Liver (tissue), 9 donors: ENCODE measurements around the gene EMX1. TPM values are rescaled to one million over a fixed set of nuclear protein-coding genes. Genes with fewer than 3 reads are reported as not detected.

Experiments
- DNase-seq: peaks from one replicate; pipeline ENCODE4 v3.0.0-alpha.2; 2017; ENCODE audit warnings: low spot score
- H3K27ac ChIP-seq, 2 donors: one replicate each; pipeline ENCODE4 v1.7.0; 2013; ENCODE audit warnings: inconsistent platforms in 2 of 2, low read length in 2 of 2, control low read depth in 1 of 2, low read depth in 1 of 2, mild to moderate bottlenecking in 1 of 2
- H3K27me3 ChIP-seq, 4 donors: one replicate each; pipeline versions ENCODE4 v1.6.1 to v1.7.0; 2013; ENCODE audit warnings: low read length in 3 of 4, inconsistent platforms in 1 of 4, mild to moderate bottlenecking in 1 of 4, moderate library complexity in 1 of 4; ENCODE audit not compliant: control insufficient read depth in 4 of 4, insufficient read depth in 4 of 4
- H3K36me3 ChIP-seq, 4 donors: one replicate each; pipeline versions ENCODE4 v1.6.1 to v1.7.0; 2013; ENCODE audit warnings: low read length in 3 of 4, mild to moderate bottlenecking in 3 of 4, low read depth in 1 of 4, moderate library complexity in 1 of 4; ENCODE audit not compliant: control insufficient read depth in 4 of 4, insufficient read depth in 3 of 4
- H3K4me1 ChIP-seq, 4 donors: one replicate each; pipeline versions ENCODE4 v1.6.1 to v1.7.0; 2013; ENCODE audit warnings: low read length in 3 of 4, mild to moderate bottlenecking in 3 of 4, moderate library complexity in 1 of 4; ENCODE audit not compliant: control insufficient read depth in 4 of 4, insufficient read depth in 4 of 4
- H3K4me3 ChIP-seq, 3 donors: one replicate each; pipeline versions ENCODE4 v1.6.1 to v1.7.0; 2013; ENCODE audit warnings: low read length in 3 of 3, control low read depth in 1 of 3, low read depth in 1 of 3, mild to moderate bottlenecking in 1 of 3
- H3K9ac ChIP-seq, 2 donors: one replicate each; pipeline ENCODE4 v1.7.0; 2013; ENCODE audit warnings: low read length in 2 of 2, mild to moderate bottlenecking in 2 of 2, moderate library complexity in 2 of 2, control low read depth in 1 of 2, low read depth in 1 of 2
- H3K9me3 ChIP-seq, 4 donors: one replicate each; pipeline versions ENCODE4 v1.6.1 to v1.7.0; 2013; ENCODE audit warnings: low read length in 3 of 4; ENCODE audit not compliant: control insufficient read depth in 4 of 4
- CTCF ChIP-seq: fragments of 150-350 bp; IDR thresholded peaks from 2 replicates; pipeline ENCODE4 v1.5.1; 2017; ENCODE audit warnings: improper control_type of control experiment, low read depth, low read length; ENCODE audit not compliant: missing input control
- EGR1 ChIP-seq, 2 donors: IDR thresholded peaks; 2 replicates each; pipeline ENCODE4 v1.6.1; 2016 to 2018; ENCODE audit warnings: antibody characterized with exemption in 2 of 2, low read depth in 2 of 2
- FOXA2 ChIP-seq: IDR thresholded peaks from 2 replicates; pipeline ENCODE4 v1.6.1; 2016; ENCODE audit warnings: antibody characterized with exemption
- HNF4A ChIP-seq, 2 donors: conservative IDR thresholded peaks; 2 replicates each; pipeline ENCODE4 v1.6.1; 2016; ENCODE audit warnings: antibody characterized with exemption in 2 of 2, mild to moderate bottlenecking in 2 of 2
- JUND ChIP-seq, 2 donors: IDR thresholded peaks; 2 replicates each; pipeline ENCODE4 v1.6.1; 2016; ENCODE audit warnings: antibody characterized with exemption in 2 of 2
- MAX ChIP-seq: IDR thresholded peaks from 2 replicates; pipeline ENCODE4 v1.6.1; 2016; ENCODE audit warnings: antibody characterized with exemption
- NR2F2 ChIP-seq: IDR thresholded peaks from 2 replicates; pipeline ENCODE4 v1.6.1; 2016; ENCODE audit warnings: antibody characterized with exemption
- RAD21 ChIP-seq, 2 donors: IDR thresholded peaks; 2 replicates each; pipeline ENCODE4 v1.6.1; 2016; ENCODE audit warnings: antibody characterized with exemption in 2 of 2, mild to moderate bottlenecking in 2 of 2
- REST ChIP-seq: IDR thresholded peaks from 2 replicates; pipeline ENCODE4 v1.6.1; 2016; ENCODE audit warnings: antibody characterized with exemption, mild to moderate bottlenecking
- YY1 ChIP-seq: IDR thresholded peaks from 2 replicates; pipeline ENCODE4 v1.6.1; 2016; ENCODE audit warnings: antibody characterized with exemption, mild to moderate bottlenecking
- WGBS: extraction: QIAGEN DNeasy Blood & Tissue Kit; methylation state at CpG from one replicate; pipeline ENCODE4 v1.1.7; 2013; 5-methylcytosine and 5-hydroxymethylcytosine counted together
- polyA plus RNA-seq, 2 donors: library from polyadenylated mRNA; stranded (reverse) in 1 of 2; unstranded in 1 of 2; fragments of 200-250 nt in 1 of 2; fragments of >200 nt in 1 of 2; fragmentation: Nextera tagmentation in 1 of 2; extraction: Ambion mirVana in 1 of 2; gene quantifications; one replicate each; pipeline versions ENCODE4 v1.2.1 to v1.2.3, GENCODE V29; 2013 to 2015
- total RNA-seq, 2 donors: library from RNA; depleted of rRNA; stranded (reverse); fragments of >200 nt; gene quantifications; one replicate each; pipeline ENCODE4 v1.2.3, GENCODE V29; 2014
- donor health status: healthy.
- donor health status: healthy.
- donor health status: healthy.
- donor health status: healthy.
- donor health status: healthy.

The EMX1 gene
- total and polyA plus RNA-seq, 4 donors, result 0.06 to 0.18 (median 0.08) TPM; not detected in 1

GRCh38 chr2:72973566-72974435, 56.5 kb downstream of the EMX1 start:
- Histone ChIP-seq H3K9ac (no peak overlapping the region), H3K27ac (no peak overlapping the region), H3K27me3 (no peaks in the 10 kb centered on the region), H3K4me1 (no peaks in the 10 kb centered on the region), H3K36me3 (peaks cover 1 to 29% (median 14%) of the 10 kb centered on the region in 4 donors), H3K9me3 (no peaks in the 10 kb centered on the region), H3K4me3 (no peak overlapping the region)
- WGBS, result 80% methylated on average over 12 of the region's 12 CpGs
- TF ChIP-seq RAD21 (IDR thresholded peaks at IDR 0.05) (peak in 1 of 2 donors; percentile 77), EGR1 (IDR thresholded peaks at IDR 0.05; ENCODE audit: low read depth in 2 of 2) (no peak), CTCF (peak; percentile 73)
- DNase-seq, result no peak

- WGBS, result 83% methylated on average over 2 of the region's 2 CpGs
Measured at GRCh38 chr2:72974436-72974754, 57.1 kb downstream of the EMX1 start.

More at GRCh38 chr2:72974436-72974754, 57.1 kb downstream of the EMX1 start:
- H3K36me3 ChIP-seq, result peaks cover 1 to 29% (median 14%) of the 10 kb centered on the region in 4 donors
- H3K4me3 ChIP-seq, result no peak overlapping the region
- no peaks in the 10 kb centered on the region for H3K9me3 ChIP-seq
- no peak for DNase-seq
- no peaks in the 10 kb centered on the region for H3K4me1 ChIP-seq
- no peak overlapping the region for H3K9ac ChIP-seq
- TF ChIP-seq HNF4A (conservative IDR thresholded peaks at IDR 0.05) (no peak), EGR1 (IDR thresholded peaks at IDR 0.05; ENCODE audit: low read depth in 2 of 2) (no peak), YY1 (no peak), FOXA2 (no peak), MAX (no peak), RAD21 (IDR thresholded peaks at IDR 0.05) (no peak), NR2F2 (no peak), REST (no peak), JUND (IDR thresholded peaks at IDR 0.05) (no peak)
- H3K27me3 ChIP-seq, result no peaks in the 10 kb centered on the region
- no peak overlapping the region for H3K27ac ChIP-seq
